BJ (cell line): Measurements from ENCODE around the gene PEX11A. TPM values are rescaled to one million over a fixed set of nuclear protein-coding genes. Genes with fewer than 3 reads are reported as not detected.

Experiments
- CTCF ChIA-PET: fragments of 350-600 bp; formaldehyde crosslinking; extraction: SDS; loops from one replicate; lab custom pipeline; 2021; ENCODE audit warnings: antibody characterized with exemption, inconsistent platforms; lab: Yijun Ruan, JAX
- POLR2A ChIA-PET: fragments of 300-600 bp; sonication (Branson Sonifier 250); formaldehyde crosslinking; extraction: SDS; loops from one replicate; lab custom pipeline; 2021; ENCODE audit warnings: antibody characterized with exemption; lab: Charles Lee
- DNase-seq: peaks from one replicate; pipeline ENCODE4 v3.0.0-alpha.2; 2011; ENCODE audit warnings: low read depth
- H3K27me3 ChIP-seq: 2 replicates; pipeline ENCODE4 v1.6.0; 2011; ENCODE audit warnings: low read length; ENCODE audit not compliant: control insufficient read depth, insufficient read depth
- H3K36me3 ChIP-seq: 2 replicates; pipeline ENCODE4 v1.5.1; 2011; ENCODE audit warnings: low read length; ENCODE audit not compliant: control insufficient read depth, insufficient read depth
- H3K4me3 ChIP-seq: 2 replicates; pipeline ENCODE4 v1.5.1; 2011; ENCODE audit warnings: low read depth, mild to moderate bottlenecking, control low read depth, low read length
- polyA plus RNA-seq: library from polyadenylated mRNA; depleted of rRNA; stranded (reverse); fragments of >200 nt; gene quantifications from 2 replicates; pipeline ENCODE4 v1.2.3, GENCODE V29; 2011
- TF ChIP-seq, protein P1 (sequence below): IDR thresholded peaks from 2 replicates; pipeline ENCODE4 v1.5.1; 2011; ENCODE audit warnings: low read depth, mild to moderate bottlenecking, control low read depth, inconsistent platforms, low read length, moderate library complexity; ENCODE audit not compliant: insufficient read depth

Gene PEX11A
- polyA plus RNA-seq, 1 experiment = 8.9 TPM

DNA sequence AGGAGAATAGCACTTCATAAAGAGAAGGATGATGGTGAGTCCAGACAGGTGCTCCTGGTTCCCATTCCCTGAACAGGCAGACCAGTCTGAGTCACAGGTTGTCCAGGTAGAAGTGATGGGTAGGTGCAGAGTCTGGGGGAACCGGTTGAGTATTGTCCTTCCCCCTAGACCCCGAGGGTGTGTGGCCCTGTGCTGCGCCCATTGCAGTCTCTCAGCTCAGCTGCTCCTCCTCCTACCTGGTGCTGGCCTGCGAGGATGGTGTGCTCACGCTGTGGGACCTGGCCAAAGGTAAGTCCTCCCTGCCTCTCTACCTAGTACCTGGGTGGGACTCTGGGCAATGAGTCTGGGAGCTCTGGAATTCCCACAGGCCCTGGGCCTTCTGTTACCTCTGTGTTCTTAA lies 40.7 kb upstream of the PEX11A start:
- TF ChIP-seq, protein P1, sequence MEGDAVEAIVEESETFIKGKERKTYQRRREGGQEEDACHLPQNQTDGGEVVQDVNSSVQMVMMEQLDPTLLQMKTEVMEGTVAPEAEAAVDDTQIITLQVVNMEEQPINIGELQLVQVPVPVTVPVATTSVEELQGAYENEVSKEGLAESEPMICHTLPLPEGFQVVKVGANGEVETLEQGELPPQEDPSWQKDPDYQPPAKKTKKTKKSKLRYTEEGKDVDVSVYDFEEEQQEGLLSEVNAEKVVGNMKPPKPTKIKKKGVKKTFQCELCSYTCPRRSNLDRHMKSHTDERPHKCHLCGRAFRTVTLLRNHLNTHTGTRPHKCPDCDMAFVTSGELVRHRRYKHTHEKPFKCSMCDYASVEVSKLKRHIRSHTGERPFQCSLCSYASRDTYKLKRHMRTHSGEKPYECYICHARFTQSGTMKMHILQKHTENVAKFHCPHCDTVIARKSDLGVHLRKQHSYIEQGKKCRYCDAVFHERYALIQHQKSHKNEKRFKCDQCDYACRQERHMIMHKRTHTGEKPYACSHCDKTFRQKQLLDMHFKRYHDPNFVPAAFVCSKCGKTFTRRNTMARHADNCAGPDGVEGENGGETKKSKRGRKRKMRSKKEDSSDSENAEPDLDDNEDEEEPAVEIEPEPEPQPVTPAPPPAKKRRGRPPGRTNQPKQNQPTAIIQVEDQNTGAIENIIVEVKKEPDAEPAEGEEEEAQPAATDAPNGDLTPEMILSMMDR = no peak
- CTCF ChIA-PET = interaction anchor here (0.6 to 5.4 kb wide), 6 partner anchors 9 to 241 kb away, joined by 3 to 25 read pairs (median 4); no protein-coding TSS in a partner anchor
- DNase-seq = no peak
- POLR2A ChIA-PET = no interaction called here
- no peaks in the 10 kb centered on the region for H3K36me3 ChIP-seq
- no peak overlapping the region for H3K4me3 ChIP-seq
- peaks cover 25% of the 10 kb centered on the region for H3K27me3 ChIP-seq

DNA sequence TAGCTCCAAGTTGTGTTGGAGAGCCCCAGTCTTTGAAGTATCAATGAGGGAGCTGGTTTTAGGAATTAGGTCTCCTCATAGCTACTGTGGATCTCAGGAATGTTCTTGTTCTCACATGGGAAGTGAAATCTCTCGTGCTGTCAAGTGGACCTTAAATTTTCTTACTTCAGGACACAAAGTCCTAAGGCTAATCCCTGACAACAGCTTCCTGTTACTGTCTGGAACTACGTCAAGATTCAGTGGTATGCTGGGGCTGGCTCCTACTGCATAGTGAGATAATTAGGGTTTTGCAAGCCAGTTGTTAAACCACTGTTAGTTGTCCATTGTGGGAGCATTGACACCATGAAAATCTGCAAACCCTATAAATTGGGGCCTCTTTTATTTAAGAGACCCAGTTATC lies 37.7 kb upstream of the PEX11A start:
- Histone ChIP-seq H3K36me3 (no peaks in the 10 kb centered on the region), H3K27me3 (peaks cover 19% of the 10 kb centered on the region), H3K4me3 (no peak overlapping the region)
- TF ChIP-seq, protein P1 = no peak
- POLR2A ChIA-PET = no interaction called here
- CTCF ChIA-PET = interaction anchor here (1.1 to 3.9 kb wide), 3 partner anchors 10 to 147 kb away, joined by 3 to 24 read pairs (median 5); no protein-coding TSS in a partner anchor
- DNase-seq = no peak

GRCh38 chr15:89725064-89725463 lies 34.5 kb upstream of the PEX11A start:
- ChIA-PET POLR2A (no interaction called here), CTCF (interaction anchor here (0.7 kb wide), 1 partner anchor 10 kb away, joined by 3 read pairs; no protein-coding TSS in a partner anchor)
- Histone ChIP-seq H3K36me3 (no peaks in the 10 kb centered on the region), H3K27me3 (peaks cover 15% of the 10 kb centered on the region), H3K4me3 (no peak overlapping the region)
- TF ChIP-seq, protein P1 = no peak
- DNase-seq = no peak

DNA sequence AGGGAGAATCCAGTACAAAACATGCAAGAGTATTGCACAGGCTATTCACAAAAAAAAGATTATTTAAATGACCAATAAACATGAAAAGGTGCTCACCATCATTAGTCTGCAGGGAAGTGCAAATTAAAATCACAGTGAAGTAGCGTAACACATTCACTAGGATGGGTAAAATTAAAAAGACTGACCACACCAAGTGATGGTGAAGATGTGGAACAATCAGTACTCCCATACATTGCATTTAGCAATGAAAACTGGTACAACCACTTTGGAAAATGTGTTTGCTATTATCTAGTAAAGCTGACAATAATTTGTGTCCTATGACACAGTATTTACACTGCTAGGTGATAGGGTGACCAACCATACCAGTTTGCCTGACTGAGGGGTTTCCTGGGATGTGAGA lies 34.1 kb upstream of the PEX11A start:
- TF ChIP-seq, protein P1 = no peak
- CTCF ChIA-PET = no interaction called here
- POLR2A ChIA-PET = no interaction called here
- peaks cover 14% of the 10 kb centered on the region for H3K27me3 ChIP-seq
- DNase-seq = no peak
- H3K4me3 ChIP-seq = no peak overlapping the region
- no peaks in the 10 kb centered on the region for H3K36me3 ChIP-seq

DNA sequence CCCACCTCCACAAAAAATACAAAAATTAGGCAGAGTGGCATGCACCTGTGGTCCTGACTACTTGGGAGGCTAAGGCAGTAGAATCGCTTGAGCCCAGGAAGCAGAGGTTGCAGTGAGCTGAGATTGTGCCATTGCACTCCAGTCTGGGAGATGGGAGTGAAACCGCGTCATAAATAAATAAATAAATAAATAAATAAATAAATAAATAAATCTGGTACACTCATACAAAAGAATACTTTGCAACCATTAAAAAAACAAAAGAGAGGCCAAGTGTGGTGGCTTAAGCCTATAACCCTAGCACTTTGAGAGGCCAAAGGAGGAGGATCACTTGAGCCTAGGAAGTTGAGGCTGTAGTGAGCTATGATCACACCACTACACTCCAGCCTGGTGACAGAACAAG lies 32.5 kb upstream of the PEX11A start:
- CTCF ChIA-PET = interaction anchor here (0.8 to 1.7 kb wide), 3 partner anchors 9 to 165 kb away, joined by 3 to 4 read pairs (median 3); no protein-coding TSS in a partner anchor
- H3K36me3 ChIP-seq = no peaks in the 10 kb centered on the region
- peaks cover 9% of the 10 kb centered on the region for H3K27me3 ChIP-seq
- H3K4me3 ChIP-seq = no peak overlapping the region
- POLR2A ChIA-PET = no interaction called here
- TF ChIP-seq, protein P1 = no peak
- no peak for DNase-seq
